SJCRH30 (cell line): ENCODE data around the gene DLD. TPM values are rescaled to one million over a fixed set of nuclear protein-coding genes. Genes with fewer than 3 reads are reported as not detected.

Experiments
- total RNA-seq: library from RNA; depleted of rRNA; stranded (reverse); fragments of >200 nt; shearing (Covaris generic); gene quantifications from 2 replicates; pipeline ENCODE4 v1.2.3, GENCODE V29; 2014; rRNA removed

Gene DLD
- total RNA-seq, 1 experiment from 2014 or later: 151 TPM

Other genes with a start within 250 kb of the DLD start
- 3.7 and 3.9 TPM in 2 replicates for gene SLC26A4, start 230.4 kb upstream of the DLD start, total RNA-seq
- gene CBLL1, start 147.0 kb upstream of the DLD start, total RNA-seq: 43.2 and 45.4 TPM in 2 replicates
- gene SLC26A3, start 88.0 kb upstream of the DLD start, total RNA-seq: not detected in 2 replicates
- gene LAMB1, start 112.0 kb downstream of the DLD start, total RNA-seq: 100 and 106 TPM in 2 replicates
- not detected in 2 replicates for gene LAMB4, start 239.2 kb downstream of the DLD start, total RNA-seq